ENCODE data around the gene NELFA.
"Not testable (repeated sequence)": the region's sequence is repeated elsewhere in the genome, so short reads cannot be mapped to it uniquely, and the experiment has no call there.

DNA sequence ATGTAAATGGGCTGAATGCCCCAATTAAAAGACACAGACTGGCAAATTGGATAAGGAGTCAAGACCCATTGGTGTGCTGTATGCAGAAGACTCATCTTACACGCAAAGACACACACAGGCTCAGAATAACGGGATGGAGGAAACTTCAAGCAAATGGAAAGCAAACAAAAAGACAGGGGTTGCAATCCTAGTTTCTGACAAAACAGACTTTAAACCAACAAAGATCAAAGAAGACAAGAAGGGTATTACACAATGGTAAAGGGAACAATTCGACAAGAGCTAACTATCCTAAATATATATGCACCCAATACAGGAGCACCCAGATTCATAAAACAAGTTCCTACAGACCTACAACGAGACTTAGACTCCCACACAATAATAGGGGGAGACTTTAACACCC is 9.5 kb downstream of the NELFA start:
- not testable (repeated sequence) for TF ChIP-seq CTCF (optimal IDR thresholded peaks at IDR 0.05 in 1 of 3, IDR thresholded peaks at IDR 0.05 in 1 of 3, conservative IDR thresholded peaks at IDR 0.05 in 1 of 3; ENCODE audit: extremely low read depth in 1 of 3, insufficient read depth in 2 of 3, low read length in 3 of 3); EZH2 (IDR thresholded peaks at IDR 0.05; ENCODE audit: low read length)

Measured in keratinocyte (primary cell).